Gastrocnemius medialis (tissue), 4 donors: ENCODE results near the gene KLK6.

Experiments used
- POLR2A ChIP-seq, 2 donors: fragments of 450-650 bp; IDR thresholded peaks; one replicate each; pipeline ENCODE4 v1.6.1; 2017; ENCODE audit warnings: antibody characterized with exemption in 2 of 2, mild to moderate bottlenecking in 2 of 2, moderate library complexity in 2 of 2
- TF ChIP-seq, protein P1 (sequence below), 5 experiments: fragments of 450-650 bp in 3 of 5; fragments of 200-600 bp in 2 of 5; sonication (generic) in 2 of 5; IDR thresholded peaks in 4 of 5; conservative IDR thresholded peaks in 1 of 5; 1 replicate in 4 of 5; 2 replicates in 1 of 5; pipeline ENCODE4 v1.5.1; 2016 to 2019; ENCODE audit warnings: antibody characterized with exemption in 5 of 5, mild to moderate bottlenecking in 3 of 5, moderate library complexity in 3 of 5

DNA sequence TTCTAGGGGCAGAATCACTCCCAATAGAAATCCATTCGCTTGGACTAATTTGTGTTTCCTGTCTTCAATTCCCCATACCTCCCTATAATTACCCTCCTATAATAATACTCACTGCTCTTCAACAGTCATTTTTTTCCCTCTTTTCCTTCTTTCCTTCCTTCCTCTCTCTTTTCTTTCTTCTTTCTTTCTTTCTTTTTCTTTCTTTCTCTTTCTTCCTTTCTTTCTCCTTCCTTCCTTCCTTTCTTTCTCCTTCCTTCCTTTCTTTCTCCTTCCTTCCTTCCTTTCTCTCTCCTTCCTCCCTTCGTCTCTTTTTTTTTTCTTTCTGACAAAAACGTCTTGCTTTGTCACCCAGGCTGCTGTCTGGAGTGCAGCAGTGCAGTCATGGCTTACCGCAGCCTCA, 24.6 kb downstream of the KLK6 start:
- TF ChIP-seq, protein P1, sequence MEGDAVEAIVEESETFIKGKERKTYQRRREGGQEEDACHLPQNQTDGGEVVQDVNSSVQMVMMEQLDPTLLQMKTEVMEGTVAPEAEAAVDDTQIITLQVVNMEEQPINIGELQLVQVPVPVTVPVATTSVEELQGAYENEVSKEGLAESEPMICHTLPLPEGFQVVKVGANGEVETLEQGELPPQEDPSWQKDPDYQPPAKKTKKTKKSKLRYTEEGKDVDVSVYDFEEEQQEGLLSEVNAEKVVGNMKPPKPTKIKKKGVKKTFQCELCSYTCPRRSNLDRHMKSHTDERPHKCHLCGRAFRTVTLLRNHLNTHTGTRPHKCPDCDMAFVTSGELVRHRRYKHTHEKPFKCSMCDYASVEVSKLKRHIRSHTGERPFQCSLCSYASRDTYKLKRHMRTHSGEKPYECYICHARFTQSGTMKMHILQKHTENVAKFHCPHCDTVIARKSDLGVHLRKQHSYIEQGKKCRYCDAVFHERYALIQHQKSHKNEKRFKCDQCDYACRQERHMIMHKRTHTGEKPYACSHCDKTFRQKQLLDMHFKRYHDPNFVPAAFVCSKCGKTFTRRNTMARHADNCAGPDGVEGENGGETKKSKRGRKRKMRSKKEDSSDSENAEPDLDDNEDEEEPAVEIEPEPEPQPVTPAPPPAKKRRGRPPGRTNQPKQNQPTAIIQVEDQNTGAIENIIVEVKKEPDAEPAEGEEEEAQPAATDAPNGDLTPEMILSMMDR (IDR thresholded peaks at IDR 0.05 in 4 of 5, conservative IDR thresholded peaks at IDR 0.05 in 1 of 5): no peak
- no peak for TF ChIP-seq POLR2A (IDR thresholded peaks at IDR 0.05)
